ENCODE data around the gene SEC24C. TPM values are rescaled to one million over a fixed set of nuclear protein-coding genes. Genes with fewer than 3 reads are reported as not detected.

The SEC24C gene
- total RNA-seq, 1 donor from 2014 or later, result 85.9 TPM

GRCh38 chr10:73750819-73751218, 6.6 kb downstream of the SEC24C start:
- no peaks in the 10 kb centered on the region for H3K27me3 Mint-ChIP-seq (ENCODE audit: low read depth)
- H3K9me3 Mint-ChIP-seq, result no peaks in the 10 kb centered on the region
- TF ChIP-seq, protein P1, sequence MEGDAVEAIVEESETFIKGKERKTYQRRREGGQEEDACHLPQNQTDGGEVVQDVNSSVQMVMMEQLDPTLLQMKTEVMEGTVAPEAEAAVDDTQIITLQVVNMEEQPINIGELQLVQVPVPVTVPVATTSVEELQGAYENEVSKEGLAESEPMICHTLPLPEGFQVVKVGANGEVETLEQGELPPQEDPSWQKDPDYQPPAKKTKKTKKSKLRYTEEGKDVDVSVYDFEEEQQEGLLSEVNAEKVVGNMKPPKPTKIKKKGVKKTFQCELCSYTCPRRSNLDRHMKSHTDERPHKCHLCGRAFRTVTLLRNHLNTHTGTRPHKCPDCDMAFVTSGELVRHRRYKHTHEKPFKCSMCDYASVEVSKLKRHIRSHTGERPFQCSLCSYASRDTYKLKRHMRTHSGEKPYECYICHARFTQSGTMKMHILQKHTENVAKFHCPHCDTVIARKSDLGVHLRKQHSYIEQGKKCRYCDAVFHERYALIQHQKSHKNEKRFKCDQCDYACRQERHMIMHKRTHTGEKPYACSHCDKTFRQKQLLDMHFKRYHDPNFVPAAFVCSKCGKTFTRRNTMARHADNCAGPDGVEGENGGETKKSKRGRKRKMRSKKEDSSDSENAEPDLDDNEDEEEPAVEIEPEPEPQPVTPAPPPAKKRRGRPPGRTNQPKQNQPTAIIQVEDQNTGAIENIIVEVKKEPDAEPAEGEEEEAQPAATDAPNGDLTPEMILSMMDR (conservative IDR thresholded peaks at IDR 0.05), result no peak
- no peak overlapping the region for H3K27ac Mint-ChIP-seq (ENCODE audit: unreplicated experiment)
- H3K36me3 Mint-ChIP-seq (ENCODE audit: low read depth), result peaks cover 10% of the 10 kb centered on the region
- no peak for DNase-seq (ENCODE audit: low read depth, low spot score)
- H3K4me1 Mint-ChIP-seq, result peaks cover 13% of the 10 kb centered on the region
- H3K4me3 Mint-ChIP-seq, result no peak overlapping the region

- H3K27me3 Mint-ChIP-seq (ENCODE audit: low read depth), result no peaks in the 10 kb centered on the region
- TF ChIP-seq, protein P1 (conservative IDR thresholded peaks at IDR 0.05), result no peak
- no peaks in the 10 kb centered on the region for H3K4me1 Mint-ChIP-seq
- DNase-seq (ENCODE audit: low read depth, low spot score), result no peak
- no peaks in the 10 kb centered on the region for H3K9me3 Mint-ChIP-seq
- H3K27ac Mint-ChIP-seq (ENCODE audit: unreplicated experiment), result no peak overlapping the region
- peaks cover 8% of the 10 kb centered on the region for H3K36me3 Mint-ChIP-seq (ENCODE audit: low read depth)
- H3K4me3 Mint-ChIP-seq, result no peak overlapping the region
Observed at GRCh38 chr10:73756183-73756582, 12.0 kb downstream of the SEC24C start.

GRCh38 chr10:73758704-73759511, 14.7 kb downstream of the SEC24C start:
- Mint-ChIP-seq H3K9me3 (no peaks in the 10 kb centered on the region), H3K27ac (ENCODE audit: unreplicated experiment) (no peak overlapping the region), H3K4me1 (no peaks in the 10 kb centered on the region), H3K36me3 (ENCODE audit: low read depth) (peaks cover 12% of the 10 kb centered on the region), H3K27me3 (ENCODE audit: low read depth) (no peaks in the 10 kb centered on the region), H3K4me3 (no peak overlapping the region)
- no peak for DNase-seq (ENCODE audit: low read depth, low spot score)
- TF ChIP-seq, protein P1 (conservative IDR thresholded peaks at IDR 0.05), result no peak

- H3K27ac Mint-ChIP-seq (ENCODE audit: unreplicated experiment), result no peak overlapping the region
- TF ChIP-seq, protein P1 (conservative IDR thresholded peaks at IDR 0.05), result no peak
- no peaks in the 10 kb centered on the region for H3K27me3 Mint-ChIP-seq (ENCODE audit: low read depth)
- peaks cover 13% of the 10 kb centered on the region for H3K36me3 Mint-ChIP-seq (ENCODE audit: low read depth)
- DNase-seq (ENCODE audit: low read depth, low spot score), result no peak
- no peaks in the 10 kb centered on the region for H3K4me1 Mint-ChIP-seq
- no peaks in the 10 kb centered on the region for H3K9me3 Mint-ChIP-seq
- no peak overlapping the region for H3K4me3 Mint-ChIP-seq
Observed at GRCh38 chr10:73759512-73760115, 15.4 kb downstream of the SEC24C start.

GRCh38 chr10:73761781-73762180, 17.6 kb downstream of the SEC24C start:
- no peak overlapping the region for H3K4me3 Mint-ChIP-seq
- no peaks in the 10 kb centered on the region for H3K27me3 Mint-ChIP-seq (ENCODE audit: low read depth)
- TF ChIP-seq, protein P1 (conservative IDR thresholded peaks at IDR 0.05), result no peak
- H3K9me3 Mint-ChIP-seq, result no peaks in the 10 kb centered on the region
- H3K36me3 Mint-ChIP-seq (ENCODE audit: low read depth), result peaks cover 22% of the 10 kb centered on the region
- no peaks in the 10 kb centered on the region for H3K4me1 Mint-ChIP-seq
- DNase-seq (ENCODE audit: low read depth, low spot score), result no peak
- no peak overlapping the region for H3K27ac Mint-ChIP-seq (ENCODE audit: unreplicated experiment)

Measured in neural crest cell (in vitro differentiated cells).